Panc1 (cell line): ENCODE measurements around the gene NGB. TPM values are rescaled to one million over a fixed set of nuclear protein-coding genes. Genes with fewer than 3 reads are reported as not detected.

ENCODE experiments used
- ATAC-seq: fragments of 200-7000 bp; cut with Tn5 transposase; 2 replicates; pipeline ENCODE4 v1.9.1; 2020; ENCODE audit warnings: mild to moderate bottlenecking, moderate library complexity
- BruUV-seq: library from RNA; stranded (reverse); fragments of 400-500 nt; replicated peaks from 2 replicates; lab custom pipeline; 2021; lab: Mats Ljungman, UMichigan
- CTCF ChIA-PET: fragments of 300-600 bp; sonication (Branson Sonifier 250); formaldehyde crosslinking; loops from one replicate; lab custom pipeline; 2022; ENCODE audit warnings: antibody characterized with exemption; lab: Charles Lee
- POLR2A ChIA-PET: fragments of 300-600 bp; sonication (Branson Sonifier 250); formaldehyde crosslinking; loops from one replicate; lab custom pipeline; 2022; ENCODE audit warnings: antibody characterized with exemption; lab: Charles Lee
- DNase-seq: peaks from one replicate; pipeline ENCODE4 v3.0.0-alpha.2; 2010; ENCODE audit warnings: low read depth, low spot score
- H3K27ac ChIP-seq: 2 replicates; pipeline ENCODE4 v1.5.1; 2011; ENCODE audit warnings: mild to moderate bottlenecking, low read length, inconsistent platforms
- H3K27me3 ChIP-seq: fragments of 200-500 bp; sonication (Bioruptor generic); 2 replicates; pipeline ENCODE4 v1.6.0; 2014; ENCODE audit warnings: low read length, inconsistent platforms; ENCODE audit not compliant: control insufficient read depth, insufficient read depth
- H3K36me3 ChIP-seq: fragments of 200-500 bp; sonication (Bioruptor generic); 2 replicates; pipeline ENCODE4 v1.5.1; 2014; ENCODE audit warnings: inconsistent platforms, mild to moderate bottlenecking, low read length, moderate library complexity; ENCODE audit not compliant: control insufficient read depth, insufficient read depth
- H3K4me1 ChIP-seq: 2 replicates; pipeline ENCODE4 v1.5.1; 2011; ENCODE audit warnings: inconsistent platforms, mild to moderate bottlenecking, low read length, moderate library complexity; ENCODE audit not compliant: control insufficient read depth, insufficient read depth
- H3K4me3 ChIP-seq, 2 experiments: 2 replicates each; pipeline ENCODE4 v1.5.1; 2011 to 2012; ENCODE audit warnings: low read depth in 2 of 2, low read length in 2 of 2, mild to moderate bottlenecking in 2 of 2, inconsistent platforms in 1 of 2, moderate library complexity in 1 of 2
- H3K9me3 ChIP-seq: fragments of 200-500 bp; sonication (Bioruptor generic); 2 replicates; pipeline ENCODE4 v1.5.1; 2014; ENCODE audit warnings: low read depth, mild to moderate bottlenecking, inconsistent platforms, low read length, moderate library complexity; ENCODE audit not compliant: control insufficient read depth, insufficient read depth
- CTCF ChIP-seq: fragments of 450-650 bp; IDR thresholded peaks from 2 replicates; pipeline ENCODE4 v1.5.1; 2017; ENCODE audit warnings: mild to moderate bottlenecking
- POLR2AphosphoS5 ChIP-seq: IDR thresholded peaks from 2 replicates; pipeline ENCODE4 v1.6.1; 2012; ENCODE audit warnings: mild to moderate bottlenecking, low read depth, low read length, moderate library complexity
- SIN3A ChIP-seq: IDR thresholded peaks from 2 replicates; pipeline ENCODE4 v1.6.1; 2012; ENCODE audit warnings: low read depth, mild to moderate bottlenecking, low read length, moderate library complexity, borderline replicate concordance; ENCODE audit not compliant: insufficient read depth
- TCF7L2 ChIP-seq: IDR thresholded peaks from 2 replicates; pipeline ENCODE4 v1.6.1; 2011; ENCODE audit warnings: mild to moderate bottlenecking, low read depth, low read length, inconsistent platforms
- in situ Hi-C: cut with HindIII; loops from 2 replicates; pipeline ENCODE4 v1.10.0; 2016; ENCODE audit warnings: low sequenced_read_pairs, low pct_unique_long_range_greater_than_20kb
- intact Hi-C: fragments of 100-400 bp; cut with micrococcal nuclease; formaldehyde crosslinking; loops from one replicate; pipeline ENCODE4 v1.10.0; 2022; ENCODE audit not compliant: unreplicated experiment
- total RNA-seq: library from RNA; stranded (reverse); gene quantifications from one replicate; pipeline ENCODE4 v1.2.1, GENCODE V29; 2021; ENCODE audit not compliant: unreplicated experiment
- TF ChIP-seq, protein P1 (sequence below), 2 experiments: IDR thresholded peaks; 2 replicates each; pipeline ENCODE4 v1.6.1; 2011 to 2012; ENCODE audit warnings: low read depth in 2 of 2, control low read depth in 1 of 2, low read length in 1 of 2, mild to moderate bottlenecking in 1 of 2, moderate library complexity in 1 of 2; ENCODE audit not compliant: insufficient read depth in 1 of 2

Gene NGB
- total RNA-seq, 1 experiment from 2014 or later: not detected

GRCh38 chr14:77238996-77239395 lies 32.0 kb downstream of the NGB start:
- Histone ChIP-seq H3K36me3 (no peaks in the 10 kb centered on the region), H3K9me3 (no peaks in the 10 kb centered on the region), H3K4me3 (no peak overlapping the region), H3K27me3 (no peaks in the 10 kb centered on the region), H3K27ac (no peak overlapping the region), H3K4me1 (no peaks in the 10 kb centered on the region)
- ATAC-seq (no peak), DNase-seq (no peak)
- no TSS peak for BruUV-seq
- intact Hi-C loops: no loop called here
- in situ Hi-C loops: no loop called here
- CTCF ChIA-PET: interaction anchor here (0.5 kb wide), 1 partner anchor 38 kb away, joined by 9 read pairs; no protein-coding TSS in a partner anchor
- TF ChIP-seq CTCF: no peak
- TF ChIP-seq, protein P1, sequence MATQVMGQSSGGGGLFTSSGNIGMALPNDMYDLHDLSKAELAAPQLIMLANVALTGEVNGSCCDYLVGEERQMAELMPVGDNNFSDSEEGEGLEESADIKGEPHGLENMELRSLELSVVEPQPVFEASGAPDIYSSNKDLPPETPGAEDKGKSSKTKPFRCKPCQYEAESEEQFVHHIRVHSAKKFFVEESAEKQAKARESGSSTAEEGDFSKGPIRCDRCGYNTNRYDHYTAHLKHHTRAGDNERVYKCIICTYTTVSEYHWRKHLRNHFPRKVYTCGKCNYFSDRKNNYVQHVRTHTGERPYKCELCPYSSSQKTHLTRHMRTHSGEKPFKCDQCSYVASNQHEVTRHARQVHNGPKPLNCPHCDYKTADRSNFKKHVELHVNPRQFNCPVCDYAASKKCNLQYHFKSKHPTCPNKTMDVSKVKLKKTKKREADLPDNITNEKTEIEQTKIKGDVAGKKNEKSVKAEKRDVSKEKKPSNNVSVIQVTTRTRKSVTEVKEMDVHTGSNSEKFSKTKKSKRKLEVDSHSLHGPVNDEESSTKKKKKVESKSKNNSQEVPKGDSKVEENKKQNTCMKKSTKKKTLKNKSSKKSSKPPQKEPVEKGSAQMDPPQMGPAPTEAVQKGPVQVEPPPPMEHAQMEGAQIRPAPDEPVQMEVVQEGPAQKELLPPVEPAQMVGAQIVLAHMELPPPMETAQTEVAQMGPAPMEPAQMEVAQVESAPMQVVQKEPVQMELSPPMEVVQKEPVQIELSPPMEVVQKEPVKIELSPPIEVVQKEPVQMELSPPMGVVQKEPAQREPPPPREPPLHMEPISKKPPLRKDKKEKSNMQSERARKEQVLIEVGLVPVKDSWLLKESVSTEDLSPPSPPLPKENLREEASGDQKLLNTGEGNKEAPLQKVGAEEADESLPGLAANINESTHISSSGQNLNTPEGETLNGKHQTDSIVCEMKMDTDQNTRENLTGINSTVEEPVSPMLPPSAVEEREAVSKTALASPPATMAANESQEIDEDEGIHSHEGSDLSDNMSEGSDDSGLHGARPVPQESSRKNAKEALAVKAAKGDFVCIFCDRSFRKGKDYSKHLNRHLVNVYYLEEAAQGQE (IDR thresholded peaks at IDR 0.05; ENCODE audit: insufficient read depth in 1 of 2, low read depth in 2 of 2, low read length in 1 of 2): no peak
- no peak for TF ChIP-seq TCF7L2
- no peak for TF ChIP-seq POLR2AphosphoS5
- TF ChIP-seq SIN3A: no peak
- POLR2A ChIA-PET: no interaction called here

- ChIA-PET CTCF (interaction anchor here (0.5 kb wide), 1 partner anchor 37 kb away, joined by 9 read pairs; no protein-coding TSS in a partner anchor), POLR2A (no interaction called here)
- no peaks in the 10 kb centered on the region for H3K9me3 ChIP-seq
- no peak overlapping the region for H3K4me3 ChIP-seq
- in situ Hi-C loops: no loop called here
- ATAC-seq (no peak), DNase-seq (no peak)
- H3K4me1 ChIP-seq: no peaks in the 10 kb centered on the region
- no peaks in the 10 kb centered on the region for H3K27me3 ChIP-seq
- no TSS peak for BruUV-seq
- H3K27ac ChIP-seq: no peak overlapping the region
- no peaks in the 10 kb centered on the region for H3K36me3 ChIP-seq
- no peak for TF ChIP-seq POLR2AphosphoS5
- TF ChIP-seq CTCF: no peak
- intact Hi-C loops: no loop called here
These were observed 32.6 kb downstream of the NGB start for GRCh38 chr14:77238356-77238755.
